Ascending aorta (tissue), 2 donors: ENCODE results near the gene NFATC3. TPM values are rescaled to one million over a fixed set of nuclear protein-coding genes. Genes with fewer than 3 reads are reported as not detected.

Source experiments
- DNase-seq, 2 donors: peaks; one replicate each; pipeline ENCODE4 v3.0.0-alpha.2; 2019; ENCODE audit warnings: low spot score in 2 of 2
- H3K27ac ChIP-seq, 2 donors: fragments of 200-600 bp; sonication (generic); one replicate each; pipeline ENCODE4 v1.5.1; 2016 to 2017; ENCODE audit warnings: mild to moderate bottlenecking in 1 of 2
- H3K27me3 ChIP-seq: fragments of 200-600 bp; sonication (generic); one replicate; pipeline ENCODE4 v1.5.1; 2017
- H3K36me3 ChIP-seq, 2 donors: fragments of 200-600 bp; sonication (generic); one replicate each; pipeline ENCODE4 v1.5.1; 2016
- H3K4me1 ChIP-seq, 2 donors: fragments of 200-600 bp; sonication (generic); one replicate each; pipeline ENCODE4 v1.5.1; 2016 to 2017; ENCODE audit warnings: mild to moderate bottlenecking in 1 of 2
- H3K4me3 ChIP-seq, 2 donors: fragments of 200-600 bp; sonication (generic); one replicate each; pipeline ENCODE4 v1.5.1; 2016 to 2017; ENCODE audit warnings: mild to moderate bottlenecking in 1 of 2
- H3K9me3 ChIP-seq, 2 donors: fragments of 200-600 bp; sonication (generic); one replicate each; pipeline ENCODE4 v1.5.1; 2016
- CTCF ChIP-seq, 3 experiments: fragments of 200-600 bp in 2 of 3; fragments of 450-650 bp in 1 of 3; sonication (generic) in 2 of 3; IDR thresholded peaks; one replicate each; pipeline ENCODE4 v1.5.1; 2016 to 2019; ENCODE audit warnings: antibody characterized with exemption in 3 of 3, mild to moderate bottlenecking in 1 of 3, moderate library complexity in 1 of 3
- intact Hi-C: fragments of 100-400 bp; cut with DNase I; formaldehyde crosslinking; loops from one replicate; pipeline ENCODE4 v1.15.1; 2023
- total RNA-seq: library from RNA; depleted of rRNA; stranded (reverse); fragments of >200 nt; gene quantifications from one replicate; pipeline ENCODE4 v1.1.0, GENCODE V29; 2016

NFATC3 gene
- total RNA-seq, 1 donor from 2014 or later: 36.4 TPM

- Histone ChIP-seq H3K27me3 (no peaks in the 10 kb centered on the region), H3K4me1 (peaks cover 3 to 41% of the 10 kb centered on the region in 2 donors), H3K27ac (no peak overlapping the region), H3K9me3 (no peaks in the 10 kb centered on the region), H3K4me3 (no peak overlapping the region), H3K36me3 (no peaks in the 10 kb centered on the region)
- TF ChIP-seq CTCF (IDR thresholded peaks at IDR 0.05): peak in 2 of 3 experiments; percentile 25 to 49
- DNase-seq: no peak
- intact Hi-C loops: no loop called here
Measured at GRCh38 chr16:68093816-68094613, 8.8 kb downstream of the NFATC3 start.

GRCh38 chr16:68094614-68094934 lies 9.4 kb downstream of the NFATC3 start:
- DNase-seq: no peak
- H3K4me3 ChIP-seq: no peak overlapping the region
- H3K9me3 ChIP-seq: no peaks in the 10 kb centered on the region
- H3K36me3 ChIP-seq: no peaks in the 10 kb centered on the region
- H3K4me1 ChIP-seq: peaks cover 3 to 39% of the 10 kb centered on the region in 2 donors
- H3K27me3 ChIP-seq: no peaks in the 10 kb centered on the region
- no peak overlapping the region for H3K27ac ChIP-seq
- intact Hi-C loops: no loop called here
- no peak for TF ChIP-seq CTCF (IDR thresholded peaks at IDR 0.05)

- DNase-seq: no peak
- no peak overlapping the region for H3K4me3 ChIP-seq
- H3K36me3 ChIP-seq: no peaks in the 10 kb centered on the region
- intact Hi-C loops: loop anchor here (5.0 kb wide), 1 partner anchor 46 kb away; no protein-coding TSS in a partner anchor
- no peaks in the 10 kb centered on the region for H3K9me3 ChIP-seq
- no peaks in the 10 kb centered on the region for H3K27me3 ChIP-seq
- no peak for TF ChIP-seq CTCF (IDR thresholded peaks at IDR 0.05)
- peaks cover 3 to 36% of the 10 kb centered on the region in 2 donors for H3K4me1 ChIP-seq
- no peak overlapping the region for H3K27ac ChIP-seq
Measured at GRCh38 chr16:68096491-68096890, 11.3 kb downstream of the NFATC3 start.

- TF ChIP-seq CTCF (IDR thresholded peaks at IDR 0.05): no peak
- H3K27ac ChIP-seq: no peak overlapping the region
- no peaks in the 10 kb centered on the region for H3K9me3 ChIP-seq
- no peaks in the 10 kb centered on the region for H3K36me3 ChIP-seq
- no peak for DNase-seq
- intact Hi-C loops: loop anchor here (5.0 kb wide), 1 partner anchor 45 kb away; no protein-coding TSS in a partner anchor
- peaks cover 0 to 30% of the 10 kb centered on the region in 2 donors for H3K4me1 ChIP-seq
- no peaks in the 10 kb centered on the region for H3K27me3 ChIP-seq
- no peak overlapping the region for H3K4me3 ChIP-seq
Measured at GRCh38 chr16:68097088-68097487, 11.9 kb downstream of the NFATC3 start.

GRCh38 chr16:68097895-68098294 lies 12.7 kb downstream of the NFATC3 start:
- Histone ChIP-seq H3K27me3 (no peaks in the 10 kb centered on the region), H3K27ac (no peak overlapping the region), H3K4me3 (no peak overlapping the region), H3K9me3 (no peaks in the 10 kb centered on the region), H3K36me3 (no peaks in the 10 kb centered on the region), H3K4me1 (peaks cover 0 to 25% of the 10 kb centered on the region in 2 donors)
- intact Hi-C loops: loop anchor here (5.0 kb wide), 1 partner anchor 44 kb away; no protein-coding TSS in a partner anchor
- no peak for DNase-seq
- no peak for TF ChIP-seq CTCF (IDR thresholded peaks at IDR 0.05)
